RWPE2 (cell line): ENCODE data around the gene CALU.

ENCODE experiments used
- ATAC-seq: fragments of 200-7000 bp; cut with Tn5 transposase; 3 replicates; pipeline ENCODE4 v1.9.1; 2021; ENCODE audit warnings: low read depth
- DNase-seq: peaks from one replicate; pipeline ENCODE4 v3.0.0-alpha.2; 2020; ENCODE audit warnings: low spot score
- H3K27ac ChIP-seq: fragments of 450-650 bp; 2 replicates; pipeline ENCODE4 v1.5.1; 2017; ENCODE audit warnings: mild to moderate bottlenecking; ENCODE audit not compliant: poor library complexity, severe bottlenecking
- H3K27me3 ChIP-seq: fragments of 250-450 bp; sonication (Bioruptor Pico); 2 replicates; pipeline ENCODE4 v1.5.1; 2021; ENCODE audit warnings: mild to moderate bottlenecking, moderate library complexity; ENCODE audit not compliant: insufficient read depth, poor library complexity, severe bottlenecking
- H3K36me3 ChIP-seq: fragments of 250-450 bp; sonication (Bioruptor Pico); 2 replicates; pipeline ENCODE4 v1.5.1; 2020; ENCODE audit warnings: low read depth, mild to moderate bottlenecking, moderate library complexity
- H3K4me1 ChIP-seq: fragments of 250-450 bp; sonication (Bioruptor Pico); 2 replicates; pipeline ENCODE4 v1.5.1; 2021; ENCODE audit warnings: mild to moderate bottlenecking, moderate library complexity; ENCODE audit not compliant: insufficient read depth, poor library complexity, severe bottlenecking
- H3K4me3 ChIP-seq: fragments of 250-450 bp; sonication (Bioruptor Pico); 2 replicates; pipeline ENCODE4 v1.5.1; 2021; ENCODE audit warnings: mild to moderate bottlenecking, moderate library complexity; ENCODE audit not compliant: severe bottlenecking
- H3K9me3 ChIP-seq: fragments of 250-450 bp; sonication (Bioruptor Pico); 2 replicates; pipeline ENCODE4 v1.5.1; 2021; ENCODE audit warnings: mild to moderate bottlenecking, moderate library complexity; ENCODE audit not compliant: severe bottlenecking
- CTCF ChIP-seq: fragments of 450-650 bp; IDR thresholded peaks from one replicate; pipeline ENCODE4 v1.5.1; 2017; ENCODE audit warnings: mild to moderate bottlenecking, moderate library complexity; ENCODE audit not compliant: poor library complexity, severe bottlenecking

The CALU gene

GRCh38 chr7:128763541-128763940 lies 24.4 kb downstream of the CALU start:
- H3K4me3 ChIP-seq: no peak overlapping the region
- no peak overlapping the region for H3K27ac ChIP-seq
- no peaks in the 10 kb centered on the region for H3K9me3 ChIP-seq
- no peaks in the 10 kb centered on the region for H3K27me3 ChIP-seq
- DNase-seq (no peak), ATAC-seq (no peak)
- TF ChIP-seq CTCF: no peak
- H3K4me1 ChIP-seq: no peaks in the 10 kb centered on the region
- H3K36me3 ChIP-seq: peaks cover 100% of the 10 kb centered on the region

GRCh38 chr7:128767475-128768110 lies 28.4 kb downstream of the CALU start:
- DNase-seq (no peak), ATAC-seq (no peak)
- H3K4me1 ChIP-seq: no peaks in the 10 kb centered on the region
- H3K27ac ChIP-seq: no peak overlapping the region
- TF ChIP-seq CTCF: no peak
- H3K4me3 ChIP-seq: no peak overlapping the region
- peaks cover 92% of the 10 kb centered on the region for H3K36me3 ChIP-seq
- no peaks in the 10 kb centered on the region for H3K9me3 ChIP-seq
- no peaks in the 10 kb centered on the region for H3K27me3 ChIP-seq

- TF ChIP-seq CTCF: no peak
- Histone ChIP-seq H3K36me3 (peaks cover 65% of the 10 kb centered on the region), H3K9me3 (no peaks in the 10 kb centered on the region), H3K4me1 (no peaks in the 10 kb centered on the region), H3K4me3 (no peak overlapping the region), H3K27ac (no peak overlapping the region), H3K27me3 (no peaks in the 10 kb centered on the region)
- no peak for ATAC-seq
- no peak for DNase-seq
Observed at GRCh38 chr7:128770233-128770632, 31.1 kb downstream of the CALU start.

GRCh38 chr7:128773604-128774003 lies 34.4 kb downstream of the CALU start:
- Histone ChIP-seq H3K4me1 (no peaks in the 10 kb centered on the region), H3K4me3 (no peak overlapping the region), H3K9me3 (no peaks in the 10 kb centered on the region), H3K36me3 (peaks cover 31% of the 10 kb centered on the region), H3K27me3 (no peaks in the 10 kb centered on the region), H3K27ac (no peak overlapping the region)
- no peak for TF ChIP-seq CTCF
- ATAC-seq (no peak; the same call in 2 of the 3 replicates), DNase-seq (no peak)

GRCh38 chr7:128774029-128774689 lies 35.0 kb downstream of the CALU start:
- no peaks in the 10 kb centered on the region for H3K4me1 ChIP-seq
- H3K27me3 ChIP-seq: no peaks in the 10 kb centered on the region
- no peaks in the 10 kb centered on the region for H3K9me3 ChIP-seq
- TF ChIP-seq CTCF: no peak
- DNase-seq (no peak), ATAC-seq (peak; percentile 26; the same call in 1 of the 3 replicates)
- H3K4me3 ChIP-seq: no peak overlapping the region
- peaks cover 26% of the 10 kb centered on the region for H3K36me3 ChIP-seq
- no peak overlapping the region for H3K27ac ChIP-seq
